HepG2 (cell line): ENCODE results near the gene MORF4L1. TPM values are rescaled to one million over a fixed set of nuclear protein-coding genes. Genes with fewer than 3 reads are reported as not detected.

ENCODE experiments used
- CBX5 ChIP-seq: sonication (generic); formaldehyde crosslinking; IDR thresholded peaks from 2 replicates; pipeline ENCODE4 v1.4.0; 2020; ENCODE audit warnings: missing genetic modification reagents, borderline replicate concordance
- CEBPB ChIP-seq: IDR thresholded peaks from 2 replicates; pipeline ENCODE4 v1.6.1; 2011; ENCODE audit warnings: low read depth, low read length, improper control_type of control experiment, borderline replicate concordance
- CEBPZ ChIP-seq: IDR thresholded peaks from 2 replicates; pipeline ENCODE4 v1.6.1; 2012; ENCODE audit warnings: low read length, improper control_type of control experiment
- CENPT ChIP-seq: sonication (generic); formaldehyde crosslinking; IDR thresholded peaks from 2 replicates; pipeline ENCODE4 v1.8.0; 2022; ENCODE audit warnings: low read depth, mild to moderate bottlenecking, moderate library complexity, missing genetic modification reagents
- DNMT3B ChIP-seq: conservative IDR thresholded peaks from 2 replicates; pipeline ENCODE4 v1.6.1; 2016; ENCODE audit warnings: missing biosample characterization, control low read depth
- HMG20A ChIP-seq: IDR thresholded peaks from 2 replicates; pipeline ENCODE4 v1.6.1; 2016; ENCODE audit warnings: borderline replicate concordance
- MTA3 ChIP-seq: sonication (generic); formaldehyde crosslinking; IDR thresholded peaks from 2 replicates; pipeline ENCODE4 v1.4.0; 2020; ENCODE audit warnings: missing genetic modification reagents
- NCOA1 ChIP-seq: sonication (generic); formaldehyde crosslinking; IDR thresholded peaks from 2 replicates; pipeline ENCODE4 v1.9.0; 2021; ENCODE audit warnings: missing genetic modification reagents
- NFKB2 ChIP-seq: sonication (generic); formaldehyde crosslinking; IDR thresholded peaks from 2 replicates; pipeline ENCODE4 v1.4.0; 2020; ENCODE audit warnings: missing genetic modification reagents, borderline replicate concordance
- RARA ChIP-seq: IDR thresholded peaks from 2 replicates; pipeline ENCODE4 v1.6.1; 2016; ENCODE audit warnings: missing genetic modification reagents, missing compliant biosample characterization
- RCOR2 ChIP-seq: IDR thresholded peaks from 2 replicates; pipeline ENCODE4 v1.6.1; 2016; ENCODE audit warnings: missing biosample characterization, missing genetic modification reagents
- SKIL ChIP-seq: sonication (generic); formaldehyde crosslinking; IDR thresholded peaks from 2 replicates; pipeline ENCODE4 v1.8.0; 2022; ENCODE audit warnings: missing genetic modification reagents, mild to moderate bottlenecking, moderate library complexity, borderline replicate concordance
- SP4 ChIP-seq: sonication (generic); formaldehyde crosslinking; IDR thresholded peaks from 2 replicates; pipeline ENCODE4 v1.8.1; 2023; ENCODE audit warnings: mild to moderate bottlenecking, missing genetic modification reagents
- SRY ChIP-seq: sonication (generic); formaldehyde crosslinking; IDR thresholded peaks from 2 replicates; pipeline ENCODE4 v1.8.0; 2022; ENCODE audit warnings: mild to moderate bottlenecking, missing genetic modification reagents
- TCF7L2 ChIP-seq: IDR thresholded peaks from 2 replicates; pipeline ENCODE4 v1.6.1; 2011; ENCODE audit warnings: mild to moderate bottlenecking, low read depth, low read length, moderate library complexity
- TSC22D2 ChIP-seq: sonication (generic); formaldehyde crosslinking; IDR thresholded peaks from 2 replicates; pipeline ENCODE4 v1.5.1; 2020; ENCODE audit warnings: missing genetic modification reagents, mild to moderate bottlenecking, borderline replicate concordance
- ZNF274 ChIP-seq: sonication (generic); formaldehyde crosslinking; IDR thresholded peaks from 2 replicates; pipeline ENCODE4 v1.5.1; 2020; ENCODE audit warnings: mild to moderate bottlenecking, missing genetic modification reagents
- ZNF354B ChIP-seq: sonication (generic); formaldehyde crosslinking; IDR thresholded peaks from 2 replicates; pipeline ENCODE4 v1.8.0; 2022; ENCODE audit warnings: mild to moderate bottlenecking, missing genetic modification reagents
- ZNF446 ChIP-seq: sonication (generic); formaldehyde crosslinking; IDR thresholded peaks from 2 replicates; pipeline ENCODE4 v1.5.0; 2020; ENCODE audit warnings: mild to moderate bottlenecking, missing genetic modification reagents
- ZNF660 ChIP-seq: sonication (generic); formaldehyde crosslinking; IDR thresholded peaks from 2 replicates; pipeline ENCODE4 v1.5.1; 2020; ENCODE audit warnings: mild to moderate bottlenecking, low read depth, missing genetic modification reagents, borderline replicate concordance
- ZNF839 ChIP-seq: sonication (generic); formaldehyde crosslinking; IDR thresholded peaks from 2 replicates; pipeline ENCODE4 v1.4.0; 2020; ENCODE audit warnings: missing genetic modification reagents, mild to moderate bottlenecking, borderline replicate concordance
- ZSCAN29 ChIP-seq: sonication (generic); formaldehyde crosslinking; conservative IDR thresholded peaks from 2 replicates; pipeline ENCODE4 v1.4.0; 2020; ENCODE audit warnings: mild to moderate bottlenecking, missing genetic modification reagents
- polyA plus RNA-seq, 8 experiments: library from polyadenylated mRNA; depleted of rRNA in 3 of 8; stranded (reverse) in 7 of 8; unstranded in 1 of 8; fragments of >200 nt; fragmentation: Illumina TruSeq in 4 of 8; extraction: Trizol in 4 of 8; gene quantifications; 2 replicates each; pipeline versions ENCODE4 v1.2.1 to v1.2.3, GENCODE V29; 2011 to 2016; ENCODE audit warnings: low read depth in 4 of 8, missing spikeins in 1 of 8, mixed read lengths in 1 of 8; ENCODE audit not compliant: insufficient read depth in 1 of 8
- total RNA-seq, 5 experiments: library from RNA; depleted of rRNA; stranded (reverse); fragments of >200 nt; fragmentation: Illumina TruSeq; extraction: Trizol; gene quantifications; 2 replicates each; pipeline ENCODE4 v1.2.3, GENCODE V29; 2016; ENCODE audit warnings: low read depth in 1 of 5
- TF ChIP-seq, protein P1 (sequence below): sonication (generic); formaldehyde crosslinking; IDR thresholded peaks from 2 replicates; pipeline ENCODE4 v1.4.0; 2020; ENCODE audit warnings: mild to moderate bottlenecking, missing genetic modification reagents
- TF ChIP-seq, protein P2 (sequence below): sonication (generic); formaldehyde crosslinking; IDR thresholded peaks from 2 replicates; pipeline ENCODE4 v1.5.1; 2020; ENCODE audit warnings: mild to moderate bottlenecking, missing genetic modification reagents, moderate library complexity

Gene MORF4L1
- total and polyA plus RNA-seq, 2 of the 13 experiments (the other 11 are each of a cell fraction or from before 2014, with no cell fraction given), result 218 to 219 TPM

DNA sequence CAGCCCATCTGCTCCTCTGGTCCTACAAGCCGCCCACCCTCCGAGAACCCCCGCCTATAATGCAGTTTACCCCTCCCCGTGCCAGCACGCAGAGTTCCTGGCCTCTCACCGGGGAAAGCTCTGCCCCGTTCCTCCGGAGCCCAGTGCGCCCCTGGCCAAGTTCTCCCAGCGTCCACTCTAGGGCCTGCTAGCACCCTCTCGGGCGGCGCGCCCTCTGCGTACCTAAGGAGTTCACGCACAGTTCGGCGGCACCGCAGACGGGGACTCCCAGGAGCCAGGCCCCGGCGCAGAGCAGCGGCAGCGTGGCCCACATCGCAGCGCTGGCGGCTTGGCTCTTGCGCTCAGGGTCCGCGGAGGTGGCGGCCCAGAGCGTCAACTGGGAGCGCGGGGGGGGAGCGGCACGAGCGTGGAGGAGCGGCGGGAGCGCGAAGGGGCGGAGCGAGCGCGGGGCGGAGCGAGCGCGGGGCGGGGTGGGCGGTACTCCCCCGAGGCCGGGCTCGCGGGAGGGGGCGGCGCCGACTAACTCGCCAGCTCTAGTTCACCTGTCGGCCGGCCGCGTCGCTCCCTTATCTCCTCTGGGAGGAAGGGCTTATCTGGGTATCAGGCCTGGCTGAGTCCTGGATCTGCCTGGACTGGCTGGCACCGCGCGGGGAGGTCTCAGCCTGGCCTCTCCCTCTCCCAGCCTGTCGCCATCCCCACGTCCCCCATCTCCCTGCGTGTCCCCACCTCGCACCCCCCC lies 72.1 kb downstream of the MORF4L1 start, which contains the start of gene CTSH (continued):
- TF ChIP-seq RARA (CRISPR knock-in tag) (no peak), ZSCAN29 (no peak; the same call in 1 of the 2 replicates), SKIL (CRISPR knock-in tag) (0 out of 2 replicates have a peak, but pooled peaks have one; percentile 55), MTA3 (CRISPR knock-in tag) (no peak), ZNF354B (CRISPR knock-in tag) (no peak), CEBPZ (no peak), SRY (CRISPR knock-in tag) (peak; percentile 91; the same call in 1 of the 2 replicates), ZNF839 (CRISPR knock-in tag) (no peak), NCOA1 (CRISPR knock-in tag) (no peak), CBX5 (no peak), CEBPB (no peak), ZNF660 (CRISPR knock-in tag) (no peak), DNMT3B (CRISPR knock-in tag) (no peak), ZNF274 (CRISPR knock-in tag) (peak; percentile 93), TSC22D2 (CRISPR knock-in tag) (peak; percentile 54; the same call in 1 of the 2 replicates), RCOR2 (no peak), CENPT (CRISPR knock-in tag) (peak; percentile 86; the same call in 1 of the 2 replicates), ZNF446 (CRISPR knock-in tag) (0 out of 2 replicates have a peak, but pooled peaks have one; percentile 57), TCF7L2 (no peak), SP4 (CRISPR knock-in tag) (peak; percentile 92), HMG20A (CRISPR knock-in tag) (no peak), NFKB2 (CRISPR knock-in tag) (peak; percentile 29; the same call in 1 of the 2 replicates)
- TF ChIP-seq, protein P1, sequence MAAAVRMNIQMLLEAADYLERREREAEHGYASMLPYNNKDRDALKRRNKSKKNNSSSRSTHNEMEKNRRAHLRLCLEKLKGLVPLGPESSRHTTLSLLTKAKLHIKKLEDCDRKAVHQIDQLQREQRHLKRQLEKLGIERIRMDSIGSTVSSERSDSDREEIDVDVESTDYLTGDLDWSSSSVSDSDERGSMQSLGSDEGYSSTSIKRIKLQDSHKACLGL, result peak; percentile 79
- TF ChIP-seq, protein P2, sequence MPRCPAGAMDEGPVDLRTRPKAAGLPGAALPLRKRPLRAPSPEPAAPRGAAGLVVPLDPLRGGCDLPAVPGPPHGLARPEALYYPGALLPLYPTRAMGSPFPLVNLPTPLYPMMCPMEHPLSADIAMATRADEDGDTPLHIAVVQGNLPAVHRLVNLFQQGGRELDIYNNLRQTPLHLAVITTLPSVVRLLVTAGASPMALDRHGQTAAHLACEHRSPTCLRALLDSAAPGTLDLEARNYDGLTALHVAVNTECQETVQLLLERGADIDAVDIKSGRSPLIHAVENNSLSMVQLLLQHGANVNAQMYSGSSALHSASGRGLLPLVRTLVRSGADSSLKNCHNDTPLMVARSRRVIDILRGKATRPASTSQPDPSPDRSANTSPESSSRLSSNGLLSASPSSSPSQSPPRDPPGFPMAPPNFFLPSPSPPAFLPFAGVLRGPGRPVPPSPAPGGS, result no peak
